Stimulated activated CD4-positive, alpha-beta T cell treated with anti-CD3 and anti-CD28 coated beads, Interleukin-12 subunit alpha, Interleukin-12 subunit beta, amount 100 ng/mL, for 48 hours (primary cell): ENCODE results near the gene BIRC2.
"Not testable (repeated sequence)": the region's sequence is repeated elsewhere in the genome, so short reads cannot be mapped to it uniquely, and the experiment has no call there.

Source experiments
- DNase-seq, 3 donors: peaks; one replicate each; pipeline ENCODE4 v3.0.0-alpha.2; 2020; ENCODE audit warnings: low read depth in 2 of 3, low spot score in 1 of 3

The BIRC2 gene

DNA sequence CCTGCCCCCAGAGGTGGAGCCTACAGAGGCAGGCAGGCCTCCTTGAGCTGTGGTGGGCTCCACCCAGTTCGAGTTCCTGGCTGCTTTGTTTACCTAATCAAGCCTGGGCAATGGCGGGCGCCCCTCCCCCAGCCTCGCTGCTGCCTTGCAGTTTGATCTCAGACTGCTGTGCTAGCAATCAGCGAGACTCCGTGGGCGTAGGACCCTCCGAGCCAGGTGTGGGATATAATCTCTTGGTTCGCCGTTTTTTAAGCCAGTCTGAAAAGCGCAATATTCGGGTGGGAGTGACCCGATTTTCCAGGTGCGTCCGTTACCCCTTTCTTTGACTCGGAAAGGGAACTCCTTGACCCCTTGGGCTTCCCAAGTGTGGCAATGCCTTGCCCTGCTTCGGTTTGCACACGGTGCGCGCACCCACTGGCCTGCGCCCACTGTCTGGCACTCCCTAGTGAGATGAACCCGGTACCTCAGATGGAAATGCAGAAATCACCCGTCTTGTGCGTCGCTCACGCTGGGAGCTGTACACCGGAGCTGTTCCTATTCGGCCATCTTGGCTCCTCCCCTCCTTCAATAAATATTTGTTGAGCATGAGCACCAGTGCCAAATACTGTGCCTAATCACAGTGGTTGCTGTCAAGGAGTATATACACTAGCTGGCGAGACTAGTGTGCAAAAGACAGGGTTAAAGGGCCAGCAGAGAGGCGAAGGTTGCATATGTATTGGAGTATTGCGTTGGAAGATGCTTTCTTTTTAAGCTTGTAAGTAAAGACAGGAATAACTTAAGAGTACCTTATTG, 27.8 kb downstream of the BIRC2 start:
- not testable (repeated sequence) for DNase-seq

DNA sequence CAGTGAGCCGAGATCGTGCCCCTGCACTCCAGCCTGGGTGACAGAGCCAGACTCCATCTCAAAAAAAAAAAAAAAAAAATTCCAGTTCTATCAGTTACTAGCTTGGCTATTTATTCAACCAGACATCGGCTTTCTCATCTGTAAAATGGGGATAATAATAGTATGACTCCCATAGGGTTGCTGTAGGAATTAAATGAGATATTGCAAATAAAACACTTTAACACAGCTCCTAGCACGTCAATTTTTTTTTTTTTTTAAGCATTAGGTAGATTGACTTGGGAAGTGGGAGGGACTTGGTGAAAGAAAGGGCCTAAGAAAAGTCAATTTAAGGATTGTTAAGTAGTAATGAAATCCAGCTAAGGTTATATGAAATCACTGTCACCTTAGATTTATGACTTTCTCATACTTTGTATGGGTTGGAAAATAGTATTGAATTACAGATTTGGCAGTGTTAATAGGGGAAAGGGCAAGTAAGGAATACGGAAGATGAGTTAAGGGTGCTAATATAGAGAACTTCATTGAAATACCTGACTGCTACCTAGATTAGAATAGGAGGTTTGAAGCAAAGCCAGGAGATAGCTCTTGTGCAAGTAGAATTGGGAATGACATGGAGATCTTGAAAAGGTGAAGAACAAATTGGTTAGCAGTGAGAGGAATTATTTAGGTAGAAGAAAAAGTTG, 28.8 kb downstream of the BIRC2 start:
- no peak for DNase-seq

DNA sequence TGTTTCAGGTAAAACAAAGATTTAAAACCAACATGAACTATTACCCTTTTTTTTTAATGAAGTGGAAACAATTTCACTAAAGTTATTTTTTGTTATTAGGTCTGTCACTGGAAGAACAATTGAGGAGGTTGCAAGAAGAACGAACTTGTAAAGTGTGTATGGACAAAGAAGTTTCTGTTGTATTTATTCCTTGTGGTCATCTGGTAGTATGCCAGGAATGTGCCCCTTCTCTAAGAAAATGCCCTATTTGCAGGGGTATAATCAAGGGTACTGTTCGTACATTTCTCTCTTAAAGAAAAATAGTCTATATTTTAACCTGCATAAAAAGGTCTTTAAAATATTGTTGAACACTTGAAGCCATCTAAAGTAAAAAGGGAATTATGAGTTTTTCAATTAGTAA, 30.9 kb downstream of the BIRC2 start:
- DNase-seq = no peak

DNA sequence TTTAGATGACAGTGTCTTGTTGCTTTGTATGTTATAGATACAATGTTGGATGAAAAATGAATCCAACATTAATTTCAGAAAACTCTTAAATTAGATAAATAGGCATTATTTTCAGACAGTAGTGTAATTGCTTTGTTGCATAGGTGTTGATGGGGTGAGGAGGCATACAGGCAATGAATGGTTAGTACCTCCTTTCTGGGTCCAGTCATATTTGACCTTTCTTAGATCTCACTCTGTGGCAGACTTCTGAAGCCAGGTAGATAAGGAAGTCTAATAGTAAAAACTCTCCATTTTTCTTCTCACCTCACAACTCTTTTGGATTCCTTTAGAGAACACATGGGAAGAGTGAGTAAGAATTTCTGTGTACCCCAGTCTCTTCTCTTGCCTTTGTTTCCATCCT, 31.8 kb downstream of the BIRC2 start:
- DNase-seq = no peak

DNA sequence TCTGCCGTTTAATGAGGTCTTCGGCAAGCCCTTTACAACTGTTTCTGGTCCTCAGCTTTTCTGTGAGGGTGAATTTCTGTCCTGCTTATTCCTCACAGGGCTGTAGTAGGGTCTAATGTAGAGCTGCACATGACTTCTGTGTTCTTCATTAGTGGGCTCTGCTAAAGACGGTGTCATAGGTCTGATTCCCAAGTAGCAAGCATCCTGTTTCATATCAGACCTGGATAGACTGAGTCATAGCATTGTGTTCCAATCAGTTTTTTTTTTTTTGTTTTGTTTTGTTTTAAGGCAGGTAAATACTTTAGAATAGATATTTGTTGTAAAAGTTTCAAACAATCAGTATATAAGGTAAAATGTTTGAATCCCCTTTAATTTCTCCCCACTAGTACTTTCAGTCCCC, 35.4 kb downstream of the BIRC2 start:
- DNase-seq = no peak

DNA sequence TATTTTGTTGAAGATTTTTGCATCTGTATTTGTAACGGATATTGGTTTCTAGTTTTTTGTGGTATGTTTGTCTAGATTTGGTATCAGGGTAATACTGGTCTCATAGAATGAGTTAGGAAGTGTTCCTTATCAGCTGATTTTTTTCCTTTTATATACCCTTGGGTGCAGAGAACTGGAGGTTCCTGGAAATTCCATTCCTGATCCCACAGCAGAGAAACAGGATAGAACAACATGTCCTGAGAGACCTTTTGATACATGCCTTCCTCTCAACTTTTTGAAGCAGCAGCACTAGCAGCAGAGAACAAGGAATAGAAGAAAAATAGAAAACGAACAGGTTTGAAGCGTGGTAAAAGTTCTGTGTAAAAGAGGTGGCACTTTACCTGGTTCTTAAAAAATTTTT, 36.8 kb downstream of the BIRC2 start:
- DNase-seq = no peak

DNA sequence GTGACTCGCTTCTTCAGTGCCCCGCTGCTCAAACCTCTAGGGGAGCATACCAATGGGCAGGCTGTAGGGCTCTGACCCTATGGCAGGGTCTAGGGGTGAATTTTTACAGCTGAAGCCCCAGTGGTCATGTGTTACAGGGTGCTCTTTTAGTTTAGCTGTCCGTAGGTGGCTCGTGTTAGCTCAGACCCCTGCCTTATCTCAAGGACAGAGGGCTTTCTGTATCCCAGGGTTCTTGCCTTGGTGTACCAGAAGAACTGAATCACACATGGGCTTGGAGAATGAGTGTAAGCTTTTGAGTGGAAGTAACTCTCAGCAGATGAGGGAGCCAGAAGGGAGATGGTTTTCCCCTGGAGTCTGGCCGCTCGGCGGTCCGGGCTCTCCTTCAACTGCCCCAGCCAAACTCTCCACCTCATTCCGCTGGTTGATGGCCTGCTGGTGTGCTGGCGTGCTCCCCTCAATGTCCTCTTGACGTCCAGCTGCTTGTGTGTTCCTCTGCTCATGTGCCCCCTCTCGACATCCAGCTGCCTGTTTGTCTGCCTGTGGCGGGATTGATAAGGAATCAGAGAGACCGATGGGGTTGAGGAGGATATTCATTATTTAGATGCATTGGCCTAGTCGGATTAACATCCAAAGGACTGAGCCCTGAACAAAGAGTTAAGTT, 37.5 kb downstream of the BIRC2 start:
- no peak for DNase-seq

DNA sequence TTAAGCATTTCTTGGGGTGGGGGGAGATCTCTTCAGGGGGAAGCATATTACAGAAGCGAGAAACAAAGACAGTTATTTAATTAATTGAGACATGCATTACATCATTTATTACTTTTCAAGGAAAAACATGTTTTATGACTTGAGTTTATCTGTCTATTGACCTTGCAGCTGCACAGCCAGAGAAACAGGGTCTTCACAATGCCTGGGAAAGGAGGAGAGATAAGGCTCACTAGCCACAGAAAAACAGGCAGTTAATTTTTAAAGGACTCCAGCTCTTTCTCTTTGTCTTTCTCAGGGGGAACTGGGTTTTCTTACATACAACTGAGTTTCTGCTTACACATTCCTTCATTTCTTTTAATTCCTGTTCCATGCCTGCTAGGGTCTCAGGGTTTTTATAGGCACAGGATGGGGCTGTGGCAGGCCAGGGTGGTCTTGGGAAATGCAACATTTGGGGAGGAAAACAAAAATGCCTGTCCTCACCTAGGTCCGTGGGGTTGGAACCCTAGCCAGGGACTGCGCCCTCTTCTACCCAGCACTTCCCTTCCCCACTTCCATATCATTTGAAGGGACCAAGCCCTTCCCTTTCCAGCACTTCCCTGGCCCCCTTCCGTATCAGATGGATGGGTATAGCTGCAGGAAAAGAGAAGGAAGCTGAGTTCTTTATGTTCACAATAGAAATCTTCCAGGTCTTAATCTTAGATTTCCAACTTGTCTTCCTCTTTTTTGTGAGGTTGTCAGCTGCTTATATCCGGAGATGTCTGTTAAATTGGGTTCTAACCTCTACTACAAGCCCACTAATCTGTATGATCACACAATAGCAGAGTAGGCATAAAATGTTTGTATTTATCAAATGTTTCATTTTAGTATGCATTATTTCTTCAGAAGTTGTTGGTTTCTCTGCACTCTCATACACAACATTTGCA, 38.3 kb downstream of the BIRC2 start:
- DNase-seq = no peak

DNA sequence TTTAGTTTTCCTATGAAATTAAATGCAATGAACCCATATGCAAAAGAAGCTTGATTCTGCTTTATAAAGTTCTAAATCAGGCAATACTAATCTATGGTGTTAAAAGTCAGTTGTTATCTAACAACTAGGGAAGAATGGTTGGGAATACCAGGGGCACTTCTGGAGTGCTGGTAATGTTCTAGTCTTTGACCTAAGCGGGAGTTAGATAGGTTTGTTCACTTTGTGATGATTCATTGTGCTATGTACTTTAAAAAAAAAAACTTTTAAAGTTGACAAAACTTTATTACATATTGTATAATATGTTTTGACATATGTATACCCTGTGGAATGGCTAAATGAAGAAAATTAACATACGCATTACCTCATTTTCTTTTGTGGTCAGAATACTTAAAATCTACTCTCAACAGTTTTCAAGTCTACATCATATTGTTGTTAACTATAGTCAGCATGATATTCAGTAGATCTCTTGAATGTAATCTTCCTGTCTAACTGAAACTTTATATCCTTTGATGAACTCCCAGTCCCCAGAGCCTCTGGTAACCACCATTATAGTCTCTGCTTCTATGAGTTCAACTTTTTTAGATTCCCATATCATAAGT, 39.2 kb downstream of the BIRC2 start:
- DNase-seq = no peak

DNA sequence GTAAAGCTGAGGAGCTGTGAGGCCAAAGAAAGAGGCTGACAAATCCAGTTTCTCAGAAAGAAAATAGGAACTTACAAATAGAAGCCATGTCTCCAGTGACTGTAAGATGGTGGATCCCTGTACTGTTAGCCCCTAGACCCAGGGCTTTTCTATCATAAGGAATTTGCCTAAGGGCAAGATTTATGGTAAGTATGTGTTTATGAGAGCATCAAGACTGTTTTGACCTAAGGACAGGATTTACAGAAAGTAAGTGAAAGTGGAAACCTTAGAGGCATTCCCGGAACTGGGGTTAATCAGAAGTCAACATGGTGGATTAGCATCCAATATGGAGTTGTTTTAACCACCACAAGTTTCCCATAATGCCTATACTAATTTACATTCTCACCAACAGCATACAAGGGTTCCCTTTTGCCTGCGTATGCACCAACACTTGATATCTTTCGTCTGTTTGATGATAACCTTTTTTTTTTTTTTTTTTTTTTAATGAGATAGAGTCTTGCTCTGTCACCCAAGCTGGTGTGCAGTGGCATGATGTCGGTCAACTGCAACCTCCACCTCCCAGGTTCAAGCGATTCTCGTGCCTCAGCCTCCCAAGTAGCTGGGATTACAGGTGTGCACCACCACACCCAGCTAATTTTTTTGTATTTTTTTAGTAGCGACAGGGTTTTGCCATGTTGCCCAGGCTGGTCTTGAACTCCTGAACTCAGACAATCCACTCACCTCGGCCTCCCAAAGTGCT, 40.2 kb downstream of the BIRC2 start:
- no peak for DNase-seq

DNA sequence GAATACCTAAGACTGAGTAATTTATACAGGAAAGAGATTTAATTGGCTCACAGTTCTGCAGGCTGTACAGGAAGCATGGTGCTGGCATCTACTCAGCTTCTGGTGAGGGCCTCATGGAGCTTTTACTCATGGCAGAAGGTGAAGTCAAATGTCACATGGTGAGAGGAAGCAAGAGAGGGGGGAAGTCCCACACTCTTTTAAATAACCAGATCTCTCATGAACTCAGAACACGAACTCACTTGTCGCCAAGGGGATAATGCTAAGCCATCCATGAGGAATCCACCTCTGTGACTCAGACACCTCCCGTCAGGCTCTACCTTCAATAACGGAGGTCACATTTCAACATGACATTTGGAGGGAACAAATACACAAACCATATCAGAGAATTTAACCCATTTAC, 42.2 kb downstream of the BIRC2 start:
- no peak for DNase-seq

DNA sequence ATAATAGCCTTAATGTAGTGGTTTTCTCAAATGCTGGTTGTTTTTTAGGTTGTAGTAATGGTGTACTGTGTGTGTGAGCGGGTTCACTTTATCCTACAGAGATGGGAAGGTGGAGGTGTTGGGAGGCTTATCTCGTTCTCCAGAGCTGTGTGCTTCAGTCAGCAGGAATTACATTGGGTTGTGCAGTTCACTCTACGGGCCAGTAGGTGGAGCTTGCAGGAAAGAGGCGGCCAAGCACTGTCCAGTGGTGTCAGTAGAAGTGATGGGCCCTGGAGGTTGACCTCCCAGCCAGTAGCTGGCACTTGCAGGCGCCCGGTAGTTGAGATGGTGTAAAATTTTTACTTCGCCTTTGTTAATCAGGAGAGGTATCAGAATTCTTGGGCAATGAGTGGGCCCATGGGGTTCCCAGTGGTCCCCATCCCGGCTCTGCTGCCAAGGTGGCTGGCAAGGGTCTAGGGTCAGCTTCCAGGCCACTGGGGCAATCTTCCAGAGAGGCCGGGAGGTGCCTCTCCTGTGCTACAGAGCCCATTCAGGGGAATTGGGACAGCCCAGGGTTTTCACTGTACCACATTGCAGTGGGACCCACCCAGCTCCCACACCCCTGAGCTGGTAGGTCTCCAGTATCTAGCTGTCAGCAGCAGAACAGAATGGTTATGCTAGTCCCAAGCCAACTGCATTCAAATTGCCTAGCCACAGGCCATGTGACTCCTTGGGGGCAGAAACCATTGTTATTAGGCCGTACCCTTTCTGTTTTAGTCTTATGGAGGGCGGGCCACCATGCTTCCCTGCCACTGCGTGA, 43.9 kb downstream of the BIRC2 start:
- DNase-seq = peak; percentile 25 to 45 (median 34)

DNA sequence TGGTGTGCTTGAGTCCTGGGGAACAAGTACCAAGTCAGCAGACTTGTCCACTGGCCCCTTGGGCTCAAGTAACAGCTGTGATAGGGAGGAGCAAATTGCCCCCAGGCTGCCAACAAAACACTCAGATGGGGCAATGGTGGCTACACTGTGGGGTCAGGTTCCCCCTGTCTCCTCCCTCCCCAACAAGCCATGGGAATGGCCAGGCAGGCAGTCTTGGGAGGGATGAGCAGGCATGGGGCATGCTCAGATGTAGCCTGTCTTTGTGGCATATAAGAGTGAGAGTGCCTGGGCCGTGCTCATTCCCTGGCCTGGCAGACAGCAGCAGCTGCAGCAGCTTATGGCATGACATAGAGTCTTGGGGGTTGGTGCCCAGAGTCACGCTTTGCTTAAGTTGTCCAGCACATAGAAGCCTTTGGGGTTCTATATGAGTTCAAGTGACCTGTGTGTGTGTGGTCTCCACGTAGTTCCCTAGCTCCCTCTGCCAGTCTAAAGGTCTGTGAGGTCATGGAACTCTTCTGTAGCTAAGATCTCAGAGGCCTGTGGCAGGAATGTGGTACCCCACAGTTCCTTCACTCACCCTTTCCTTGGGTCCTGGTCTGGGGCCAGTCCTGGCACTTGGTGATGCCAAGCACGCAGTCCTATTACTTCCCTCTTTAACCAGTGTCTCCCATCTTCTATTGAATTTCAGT, 44.7 kb downstream of the BIRC2 start:
- DNase-seq = no peak

DNA sequence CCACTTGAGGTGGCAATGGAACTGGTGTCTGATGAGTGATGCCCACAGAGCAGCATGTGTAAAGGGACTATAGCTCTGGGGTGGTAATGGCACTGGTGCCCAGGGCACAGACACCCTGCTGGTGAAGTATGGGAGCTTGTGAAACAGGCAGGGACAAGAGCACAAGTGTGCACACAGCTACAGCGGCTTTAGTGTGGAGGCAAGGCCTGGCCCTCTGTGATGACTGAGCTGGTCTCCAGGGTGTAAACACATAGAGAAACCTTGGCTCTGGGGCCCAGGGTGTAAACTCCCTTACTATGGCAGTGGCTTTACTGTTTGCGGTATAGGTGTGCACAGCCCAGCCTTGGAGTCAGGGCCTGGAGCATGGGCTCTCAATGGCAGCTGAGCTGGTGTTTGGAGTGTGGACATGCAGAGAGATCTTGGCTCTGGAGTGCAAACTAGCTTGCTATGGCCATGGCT, 46.3 kb downstream of the BIRC2 start:
- no peak for DNase-seq

DNA sequence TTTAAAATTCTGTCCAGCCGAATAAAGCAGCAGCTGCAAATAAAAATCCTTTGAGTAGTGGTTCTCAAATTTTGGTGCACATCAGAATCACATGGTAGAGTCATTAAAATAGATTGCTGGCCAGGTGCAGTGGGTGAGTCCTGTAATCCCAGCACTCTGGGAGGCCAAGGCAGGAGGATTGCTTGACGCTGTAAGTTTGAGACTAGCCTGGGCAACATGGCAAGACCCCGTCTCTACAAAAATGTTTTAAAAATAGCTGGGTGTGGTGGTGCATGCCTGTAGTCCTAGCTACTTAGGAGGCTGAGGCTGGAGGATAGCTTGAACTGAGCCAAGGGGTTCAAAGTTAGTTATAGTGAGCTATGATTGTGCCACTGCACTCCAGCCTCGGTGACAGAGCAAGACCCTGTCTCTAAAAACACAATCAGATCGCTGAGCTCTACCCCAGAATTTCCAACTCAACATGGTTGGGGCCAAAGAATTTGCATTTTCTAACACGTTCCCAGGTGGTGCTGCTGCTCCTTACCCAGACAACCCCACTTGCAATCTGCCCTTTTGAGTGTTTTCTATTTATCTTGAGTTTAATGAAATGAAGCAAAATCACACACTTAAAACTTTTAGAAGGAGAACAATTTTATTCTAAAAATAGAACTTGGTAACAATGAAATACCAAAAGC, 48.8 kb downstream of the BIRC2 start:
- no peak for DNase-seq

DNA sequence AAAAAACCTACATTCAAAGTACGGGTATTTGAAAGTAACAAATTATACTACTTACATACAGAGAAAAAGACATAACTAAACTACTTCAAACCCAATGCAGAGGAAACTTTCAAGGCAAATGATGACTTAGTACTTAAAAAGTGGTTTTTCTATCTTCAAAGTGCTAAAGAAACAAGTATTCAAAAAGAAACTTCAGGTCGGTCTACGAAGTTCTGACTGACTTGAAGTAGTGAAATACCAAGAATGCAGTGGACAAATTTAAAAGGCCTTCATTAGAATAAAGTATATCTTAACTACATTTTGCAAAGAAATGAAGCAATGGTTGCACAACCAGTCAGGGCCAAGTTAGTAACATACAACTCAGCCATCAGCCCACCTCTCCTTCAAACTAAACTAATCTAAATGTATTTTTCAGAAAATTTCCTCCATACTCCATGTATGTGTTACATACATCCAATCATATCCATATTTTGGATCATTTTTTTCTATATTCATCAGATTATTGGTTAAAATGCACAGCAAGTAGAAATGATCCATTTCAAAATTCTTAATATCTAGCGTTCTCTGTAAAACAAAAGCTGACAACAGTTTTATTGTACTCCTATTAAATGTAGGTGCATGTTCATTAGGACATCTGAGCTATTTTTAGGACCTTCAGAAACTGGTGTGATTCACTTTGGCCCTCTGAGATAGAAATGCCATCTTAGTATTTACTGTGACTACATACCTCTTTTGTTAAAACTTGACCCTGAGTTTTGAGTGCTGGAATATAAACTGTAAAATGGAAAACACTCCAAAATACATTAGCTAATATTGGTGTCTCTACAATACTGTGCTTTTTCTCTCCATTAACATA, 49.9 kb downstream of the BIRC2 start:
- no peak for DNase-seq

DNA sequence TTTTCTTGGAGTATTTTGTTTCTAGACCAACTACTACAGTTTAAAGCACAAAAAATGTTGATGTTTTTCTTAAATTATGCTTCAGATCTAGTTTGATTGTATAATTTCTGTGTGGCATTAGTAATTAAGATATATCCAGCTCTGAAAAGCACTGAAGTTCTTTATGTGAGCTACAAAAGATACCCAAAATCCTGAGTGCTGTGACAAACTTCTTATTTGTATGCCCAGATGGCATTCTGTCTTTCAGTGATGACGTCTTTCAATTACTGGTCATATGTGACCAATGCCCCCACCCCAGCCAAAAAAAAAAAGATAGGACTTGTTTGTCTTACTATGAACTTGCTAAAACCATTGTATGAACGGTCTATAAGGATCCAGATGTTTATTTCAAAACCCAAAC, 51.3 kb downstream of the BIRC2 start:
- DNase-seq = no peak
